ENCODE measurements around the gene CCL2.

CCL2 gene

GRCh38 chr17:34254651-34255380, at the start of gene CCL2:
Gene CCL2, plus strand, starts transcription at chr17:34255285. Its CDS starts 65 bp downstream, at chr17:34255350.
- peak; percentile 94 for DNase-seq (ENCODE audit: low read depth)
- TF ChIP-seq CTCF (IDR thresholded peaks at IDR 0.05; ENCODE audit: low read length, missing control alignments): no peak
- H3K4me3 ChIP-seq (replicated peaks; ENCODE audit: low read depth, low read length): peak within 1 kb of the TSS; percentile 76

- H3K4me3 ChIP-seq (replicated peaks; ENCODE audit: low read depth, low read length): no peak overlapping the region
- no peak for DNase-seq (ENCODE audit: low read depth)
- TF ChIP-seq CTCF (IDR thresholded peaks at IDR 0.05; ENCODE audit: low read length, missing control alignments): no peak
Measured at GRCh38 chr17:34205401-34205800, 49.7 kb upstream of the CCL2 start.

- no peak overlapping the region for H3K4me3 ChIP-seq (replicated peaks; ENCODE audit: low read depth, low read length)
- no peak for DNase-seq (ENCODE audit: low read depth)
- TF ChIP-seq CTCF (IDR thresholded peaks at IDR 0.05; ENCODE audit: low read length, missing control alignments): no peak
Measured at GRCh38 chr17:34206569-34206968, 48.5 kb upstream of the CCL2 start.

GRCh38 chr17:34207572-34207971, 47.5 kb upstream of the CCL2 start:
- TF ChIP-seq CTCF (IDR thresholded peaks at IDR 0.05; ENCODE audit: low read length, missing control alignments): no peak
- H3K4me3 ChIP-seq (replicated peaks; ENCODE audit: low read depth, low read length): no peak overlapping the region
- DNase-seq (ENCODE audit: low read depth): no peak

- no peak overlapping the region for H3K4me3 ChIP-seq (replicated peaks; ENCODE audit: low read depth, low read length)
- TF ChIP-seq CTCF (IDR thresholded peaks at IDR 0.05; ENCODE audit: low read length, missing control alignments): no peak
- no peak for DNase-seq (ENCODE audit: low read depth)
Measured at GRCh38 chr17:34218748-34219147, 36.3 kb upstream of the CCL2 start.

GRCh38 chr17:34219405-34219804, 35.7 kb upstream of the CCL2 start:
- DNase-seq (ENCODE audit: low read depth): no peak
- TF ChIP-seq CTCF (IDR thresholded peaks at IDR 0.05; ENCODE audit: low read length, missing control alignments): no peak
- no peak overlapping the region for H3K4me3 ChIP-seq (replicated peaks; ENCODE audit: low read depth, low read length)

Measured in fibroblast of pulmonary artery (primary cell).